ENCODE measurements around the gene TFAP2A. TPM values are rescaled to one million over a fixed set of nuclear protein-coding genes. Genes with fewer than 3 reads are reported as not detected.

The TFAP2A gene
- polyA plus RNA-seq, 1 donor from 2014 or later = 0.78 TPM

DNA sequence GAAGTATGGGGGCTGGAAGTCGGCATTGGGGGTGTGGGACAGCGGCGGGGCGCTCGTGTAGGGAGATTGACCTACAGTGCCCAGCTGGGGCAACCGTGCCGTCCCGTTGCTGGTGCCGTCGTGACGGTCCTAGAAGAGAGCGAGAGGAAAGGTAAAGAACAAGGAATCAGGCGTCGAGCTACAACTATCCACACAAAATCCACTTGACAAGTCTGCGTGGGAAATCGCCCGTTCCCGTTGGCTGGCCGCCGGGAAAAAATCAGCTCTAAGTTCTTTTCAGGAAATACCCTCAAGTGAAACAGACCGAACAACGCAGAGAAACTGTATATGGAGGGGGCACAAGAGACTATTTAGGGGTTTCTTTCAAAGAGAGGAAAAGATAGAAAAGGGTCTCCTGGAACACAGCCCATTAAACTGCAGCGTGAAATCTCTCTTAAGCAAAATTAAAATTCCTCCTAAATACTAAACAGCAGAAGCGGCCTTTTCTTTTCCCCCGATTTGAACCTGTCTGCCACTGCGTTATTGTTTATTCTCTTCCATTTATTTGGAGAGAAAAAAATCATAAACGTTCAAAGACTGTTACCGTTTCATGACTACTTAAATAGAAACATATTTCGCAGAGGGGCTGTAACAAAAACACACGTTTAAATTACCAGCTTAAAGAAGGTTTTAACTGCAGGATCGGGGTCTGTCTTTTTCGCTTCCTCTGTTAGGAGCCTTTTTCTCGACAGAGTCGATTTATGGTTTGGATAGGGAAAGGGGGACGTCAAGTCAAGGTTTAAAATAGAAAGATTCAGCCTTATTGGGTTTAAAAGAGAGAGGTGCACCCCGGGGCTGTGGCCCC, 4.4 kb downstream of the TFAP2A start:
- Histone ChIP-seq H2AFZ (ENCODE audit: low read depth, low read length) (no peak overlapping the region), H3K4me3 (ENCODE audit: low read length) (no peak overlapping the region), H4K20me1 (ENCODE audit: insufficient read depth) (no peaks in the 10 kb centered on the region), H3K27ac (ENCODE audit: low read length) (no peak overlapping the region), H3K9ac (ENCODE audit: low read length) (no peak overlapping the region), H3F3A (ENCODE audit: insufficient read depth, low read length, poor library complexity, severe bottlenecking) (no peaks in the 10 kb centered on the region), H3K79me2 (replicated peaks; ENCODE audit: insufficient read depth, low read length) (no peaks in the 10 kb centered on the region), H3K9me3 (ENCODE audit: low read length) (peaks cover 8% of the 10 kb centered on the region), H3K4me2 (ENCODE audit: low read length) (no peak overlapping the region), H3K27me3 (ENCODE audit: insufficient read depth, low read depth, low read length) (peaks cover 99% of the 10 kb centered on the region), H3K9me2 (ENCODE audit: insufficient read depth, low read length) (no peaks in the 10 kb centered on the region), H3K36me3 (ENCODE audit: insufficient read depth, low read length) (no peaks in the 10 kb centered on the region)
- TF ChIP-seq EP300 (conservative IDR thresholded peaks at IDR 0.05; ENCODE audit: poor library complexity, severe bottlenecking) = no peak
- TF ChIP-seq POLR2AphosphoS5 (IDR thresholded peaks at IDR 0.05) = peak; percentile 6

GRCh38 chr6:10409731-10410206, 5.1 kb downstream of the TFAP2A start:
- Histone ChIP-seq H3K4me3 (ENCODE audit: low read length) (no peak overlapping the region), H3K36me3 (ENCODE audit: insufficient read depth, low read length) (no peaks in the 10 kb centered on the region), H2AFZ (ENCODE audit: low read depth, low read length) (no peak overlapping the region), H3K79me2 (replicated peaks; ENCODE audit: insufficient read depth, low read length) (no peaks in the 10 kb centered on the region), H3F3A (ENCODE audit: insufficient read depth, low read length, poor library complexity, severe bottlenecking) (no peaks in the 10 kb centered on the region), H3K27me3 (ENCODE audit: insufficient read depth, low read depth, low read length) (peaks cover 99% of the 10 kb centered on the region), H3K9me3 (ENCODE audit: low read length) (peaks cover 8% of the 10 kb centered on the region), H4K20me1 (ENCODE audit: insufficient read depth) (no peaks in the 10 kb centered on the region), H3K9ac (ENCODE audit: low read length) (no peak overlapping the region), H3K9me2 (ENCODE audit: insufficient read depth, low read length) (no peaks in the 10 kb centered on the region), H3K4me2 (ENCODE audit: low read length) (no peak overlapping the region), H3K27ac (ENCODE audit: low read length) (no peak overlapping the region)
- TF ChIP-seq RAD21 (conservative IDR thresholded peaks at IDR 0.05) (no peak), EP300 (conservative IDR thresholded peaks at IDR 0.05; ENCODE audit: poor library complexity, severe bottlenecking) (no peak), EZH2 (IDR thresholded peaks at IDR 0.05; ENCODE audit: borderline replicate concordance, insufficient read depth, low read length, poor library complexity, severe bottlenecking) (peak; percentile 53), MXI1 (conservative IDR thresholded peaks at IDR 0.05; ENCODE audit: poor library complexity, severe bottlenecking) (no peak)

- peaks cover 99% of the 10 kb centered on the region for H3K27me3 ChIP-seq (ENCODE audit: insufficient read depth, low read depth, low read length)
- H3K9me3 ChIP-seq (ENCODE audit: low read length) = peaks cover 8% of the 10 kb centered on the region
- H3K36me3 ChIP-seq (ENCODE audit: insufficient read depth, low read length) = no peaks in the 10 kb centered on the region
- H2AFZ ChIP-seq (ENCODE audit: low read depth, low read length) = no peak overlapping the region
- H3K4me2 ChIP-seq (ENCODE audit: low read length) = no peak overlapping the region
- no peak overlapping the region for H3K4me3 ChIP-seq (ENCODE audit: low read length)
- TF ChIP-seq RAD21 (conservative IDR thresholded peaks at IDR 0.05) (no peak), EP300 (conservative IDR thresholded peaks at IDR 0.05; ENCODE audit: poor library complexity, severe bottlenecking) (no peak)
- H3F3A ChIP-seq (ENCODE audit: insufficient read depth, low read length, poor library complexity, severe bottlenecking) = no peaks in the 10 kb centered on the region
- no peak overlapping the region for H3K27ac ChIP-seq (ENCODE audit: low read length)
- no peak overlapping the region for H3K9ac ChIP-seq (ENCODE audit: low read length)
- H4K20me1 ChIP-seq (ENCODE audit: insufficient read depth) = no peaks in the 10 kb centered on the region
- H3K79me2 ChIP-seq (replicated peaks; ENCODE audit: insufficient read depth, low read length) = no peaks in the 10 kb centered on the region
- H3K9me2 ChIP-seq (ENCODE audit: insufficient read depth, low read length) = no peaks in the 10 kb centered on the region
These were observed 5.6 kb downstream of the TFAP2A start for GRCh38 chr6:10409233-10409721.

DNA sequence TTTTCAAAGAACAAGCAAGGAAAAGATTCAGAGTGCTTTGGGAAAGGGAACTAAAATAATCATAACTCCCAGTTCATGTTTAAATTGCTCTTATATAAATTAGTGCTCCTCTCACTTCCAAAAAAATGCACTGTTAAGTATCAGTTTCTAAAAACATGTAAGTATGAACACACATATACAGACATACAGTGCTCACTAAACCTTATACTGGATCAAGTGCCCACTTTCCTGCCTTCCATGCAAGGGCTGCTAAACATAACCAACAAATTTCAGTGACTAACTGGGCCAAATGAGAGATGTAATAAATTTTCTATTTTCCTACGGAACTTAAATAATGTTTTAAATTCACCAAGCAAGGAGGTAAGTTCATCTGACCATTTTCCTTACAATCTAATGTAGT, 6.4 kb downstream of the TFAP2A start:
- H3K27me3 ChIP-seq (ENCODE audit: insufficient read depth, low read depth, low read length) = peaks cover 95% of the 10 kb centered on the region
- no peaks in the 10 kb centered on the region for H3K79me2 ChIP-seq (replicated peaks; ENCODE audit: insufficient read depth, low read length)
- no peak overlapping the region for H2AFZ ChIP-seq (ENCODE audit: low read depth, low read length)
- H3K4me3 ChIP-seq (ENCODE audit: low read length) = no peak overlapping the region
- no peak overlapping the region for H3K27ac ChIP-seq (ENCODE audit: low read length)
- no peaks in the 10 kb centered on the region for H3K9me2 ChIP-seq (ENCODE audit: insufficient read depth, low read length)
- no peaks in the 10 kb centered on the region for H3F3A ChIP-seq (ENCODE audit: insufficient read depth, low read length, poor library complexity, severe bottlenecking)
- H3K36me3 ChIP-seq (ENCODE audit: insufficient read depth, low read length) = no peaks in the 10 kb centered on the region
- no peak overlapping the region for H3K9ac ChIP-seq (ENCODE audit: low read length)
- no peaks in the 10 kb centered on the region for H4K20me1 ChIP-seq (ENCODE audit: insufficient read depth)
- no peak for TF ChIP-seq RAD21 (conservative IDR thresholded peaks at IDR 0.05)
- peak; percentile 6 for TF ChIP-seq POLR2AphosphoS5 (IDR thresholded peaks at IDR 0.05)
- H3K4me2 ChIP-seq (ENCODE audit: low read length) = no peak overlapping the region
- peaks cover 8% of the 10 kb centered on the region for H3K9me3 ChIP-seq (ENCODE audit: low read length)

All from neural cell (in vitro differentiated cells).